NCI-H1092 (cell line): ENCODE results near the gene NDUFA5.

Source experiments
- DNase-seq: peaks from one replicate; lab custom pipeline; 2025; lab: John Stamatoyannopoulos, UW

The NDUFA5 gene

DNA sequence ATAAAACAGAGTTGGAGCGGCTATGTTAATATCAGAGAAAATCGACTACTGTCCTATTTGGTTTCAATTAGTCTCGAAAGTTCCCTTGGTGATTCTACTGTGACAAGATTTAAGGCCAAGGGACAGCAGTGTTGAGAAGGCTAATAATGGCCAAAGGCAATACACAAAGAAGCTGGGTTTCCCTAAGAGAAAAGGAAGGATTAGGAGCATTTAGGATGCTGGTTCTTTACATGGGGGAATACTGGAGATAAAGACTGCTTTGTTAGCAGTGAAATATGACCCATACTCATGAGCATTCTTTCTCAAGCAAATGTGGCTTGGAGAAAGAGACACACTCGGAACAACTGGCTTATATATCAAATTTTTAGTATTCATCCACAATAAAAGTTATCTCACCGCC lies 55.4 kb downstream of the NDUFA5 start:
- DNase-seq, result no peak

DNA sequence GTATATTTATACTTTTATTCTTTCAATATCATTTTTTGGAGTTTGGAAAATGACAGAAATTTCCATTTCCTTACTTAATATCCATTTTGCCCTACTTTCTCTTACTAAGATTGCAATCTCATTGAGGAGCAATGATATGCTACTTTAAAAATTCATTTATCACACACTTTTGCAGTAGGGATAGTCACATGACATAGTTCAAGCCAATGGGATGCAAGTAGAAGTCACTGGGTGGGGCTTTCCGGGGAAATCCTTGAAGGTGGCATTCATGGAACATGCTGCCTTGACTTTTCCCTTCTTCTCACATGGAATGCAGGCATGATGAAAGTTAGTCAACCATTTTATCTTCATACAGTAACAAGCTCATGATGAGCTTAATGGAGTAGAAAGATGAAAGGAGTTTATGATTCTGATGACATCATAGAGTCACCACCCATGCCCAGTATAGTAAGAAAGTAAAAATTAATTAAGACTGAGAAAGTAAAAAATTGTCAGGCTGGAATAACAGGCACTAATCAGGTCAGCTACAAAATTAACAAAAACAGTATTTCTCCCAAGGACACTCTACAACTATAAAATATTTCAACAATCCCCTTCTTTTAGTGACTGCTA lies 56.6 kb downstream of the NDUFA5 start:
- DNase-seq, result no peak

DNA sequence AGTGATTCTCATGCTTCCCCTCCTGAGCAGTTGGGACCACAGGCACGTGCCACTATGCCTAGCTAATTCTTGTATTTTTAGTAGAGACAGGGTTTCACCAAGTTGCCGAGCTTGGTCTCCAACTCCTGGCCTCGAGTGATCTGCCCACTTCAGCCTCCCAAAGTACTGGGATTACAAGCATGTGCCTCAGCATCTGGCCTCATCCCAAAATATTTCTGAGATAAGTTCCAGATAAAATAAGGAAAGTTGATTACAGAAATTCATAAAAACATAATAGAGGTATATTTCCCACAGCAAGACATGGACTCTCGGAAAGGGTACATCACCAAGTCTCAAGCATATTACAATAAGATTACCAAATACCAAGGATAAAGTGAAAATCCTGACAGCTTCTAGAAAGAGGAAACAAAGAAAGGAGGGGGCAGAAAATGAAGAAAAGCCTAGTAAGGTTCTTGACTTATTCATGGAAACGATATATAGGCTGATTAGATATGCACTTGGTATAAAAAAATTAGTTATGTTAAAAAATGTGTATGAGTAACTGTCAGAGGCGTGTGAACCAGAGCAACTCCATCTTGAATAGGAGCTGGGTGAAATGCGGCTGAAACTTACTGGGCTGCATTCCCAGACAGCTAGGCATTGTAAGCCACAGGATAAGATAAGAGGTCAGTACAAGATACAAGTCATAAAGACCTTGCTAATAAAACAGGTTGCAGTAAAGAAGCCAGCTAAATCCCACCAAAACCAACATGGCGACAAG lies 58.2 kb downstream of the NDUFA5 start:
- DNase-seq, result no peak

DNA sequence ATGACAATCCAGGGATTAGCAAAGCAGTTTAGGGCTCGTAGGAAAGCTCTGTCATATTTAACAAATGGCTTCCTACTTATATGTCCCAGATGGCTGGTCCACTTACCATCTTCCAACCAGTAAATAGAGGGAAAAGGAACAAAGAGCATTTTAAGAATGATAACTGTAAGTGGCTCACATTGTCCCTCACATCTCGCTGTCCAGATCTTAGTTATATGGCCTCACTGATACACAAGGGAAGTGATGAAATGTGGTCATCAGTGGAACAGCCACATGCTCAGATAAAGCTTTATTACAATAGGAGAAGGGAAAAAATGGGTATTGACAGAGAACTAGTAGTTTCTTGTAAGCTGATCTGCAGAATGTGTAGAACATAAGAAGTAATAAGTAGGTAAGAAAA lies 59.0 kb downstream of the NDUFA5 start:
- DNase-seq, result no peak

- DNase-seq, result no peak
These were observed 59.6 kb downstream of the NDUFA5 start for GRCh38 chr7:123498031-123498430.

DNA sequence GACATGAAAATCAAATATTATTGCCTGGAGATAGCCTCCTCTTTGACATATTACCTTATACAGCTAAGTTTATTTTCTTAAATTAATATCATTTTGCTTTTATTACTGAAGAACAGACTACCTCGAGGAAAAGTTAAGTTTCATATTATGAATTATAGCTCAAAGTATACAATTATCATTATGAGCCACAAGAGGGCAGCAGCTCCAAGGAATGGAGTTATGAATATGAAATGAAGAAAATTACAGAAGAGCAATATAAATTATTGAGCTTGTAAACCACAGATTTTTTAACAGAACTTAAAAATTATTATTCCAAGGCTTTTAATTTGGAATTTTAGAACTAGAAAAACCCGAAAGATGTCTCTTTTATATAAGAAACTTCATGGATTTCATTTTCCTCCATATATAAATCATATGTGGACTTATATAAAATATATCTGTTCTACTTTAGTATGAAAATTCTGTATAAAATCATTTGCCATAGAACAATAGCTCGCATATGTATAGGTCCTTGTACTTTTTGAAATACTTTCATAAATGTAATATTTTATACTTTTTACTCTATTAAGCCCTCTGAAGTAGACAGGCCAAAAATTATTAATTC lies 63.3 kb downstream of the NDUFA5 start:
- peak; percentile 21 for DNase-seq

GRCh38 chr7:123492485-123492884 lies 65.1 kb downstream of the NDUFA5 start:
- DNase-seq, result no peak
